Measurements from ENCODE around the gene PLPPR5. TPM values are rescaled to one million over a fixed set of nuclear protein-coding genes. Genes with fewer than 3 reads are reported as not detected.

Gene PLPPR5
- polyA plus RNA-seq, 1 experiment: not detected

DNA sequence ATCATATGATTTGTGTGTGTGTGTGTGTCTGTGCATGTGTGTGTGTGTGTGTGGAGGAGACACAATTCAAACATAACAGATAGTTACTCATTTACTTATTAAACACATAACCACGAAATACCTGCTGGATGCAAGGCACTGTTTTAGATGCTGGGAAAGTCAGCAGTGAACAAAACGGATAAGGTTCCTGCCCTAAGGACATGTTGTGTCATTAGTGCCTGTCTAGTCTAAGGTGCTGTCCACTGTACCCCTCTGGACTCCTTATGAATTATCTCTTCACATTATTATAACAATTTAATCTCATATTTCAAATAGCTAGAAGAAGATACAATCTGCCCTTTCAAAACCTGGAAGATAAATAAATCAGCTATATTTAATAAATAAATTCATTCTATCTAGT is 162.4 kb downstream of the PLPPR5 start:
- H3K27me3 ChIP-seq (ENCODE audit: control insufficient read depth, insufficient read depth, low read length): no peaks in the 10 kb centered on the region
- DNase-seq (ENCODE audit: low read depth): no peak
- TF ChIP-seq, protein P1, sequence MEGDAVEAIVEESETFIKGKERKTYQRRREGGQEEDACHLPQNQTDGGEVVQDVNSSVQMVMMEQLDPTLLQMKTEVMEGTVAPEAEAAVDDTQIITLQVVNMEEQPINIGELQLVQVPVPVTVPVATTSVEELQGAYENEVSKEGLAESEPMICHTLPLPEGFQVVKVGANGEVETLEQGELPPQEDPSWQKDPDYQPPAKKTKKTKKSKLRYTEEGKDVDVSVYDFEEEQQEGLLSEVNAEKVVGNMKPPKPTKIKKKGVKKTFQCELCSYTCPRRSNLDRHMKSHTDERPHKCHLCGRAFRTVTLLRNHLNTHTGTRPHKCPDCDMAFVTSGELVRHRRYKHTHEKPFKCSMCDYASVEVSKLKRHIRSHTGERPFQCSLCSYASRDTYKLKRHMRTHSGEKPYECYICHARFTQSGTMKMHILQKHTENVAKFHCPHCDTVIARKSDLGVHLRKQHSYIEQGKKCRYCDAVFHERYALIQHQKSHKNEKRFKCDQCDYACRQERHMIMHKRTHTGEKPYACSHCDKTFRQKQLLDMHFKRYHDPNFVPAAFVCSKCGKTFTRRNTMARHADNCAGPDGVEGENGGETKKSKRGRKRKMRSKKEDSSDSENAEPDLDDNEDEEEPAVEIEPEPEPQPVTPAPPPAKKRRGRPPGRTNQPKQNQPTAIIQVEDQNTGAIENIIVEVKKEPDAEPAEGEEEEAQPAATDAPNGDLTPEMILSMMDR (IDR thresholded peaks at IDR 0.05; ENCODE audit: insufficient read depth, low read depth, low read length): no peak
- no peaks in the 10 kb centered on the region for H3K36me3 ChIP-seq (ENCODE audit: control insufficient read depth, insufficient read depth, low read length)
- POLR2A ChIA-PET: no interaction called here
- H3K4me3 ChIP-seq (ENCODE audit: low read depth, low read length): no peak overlapping the region
- CTCF ChIA-PET: no interaction called here

Small RNAs within 50 kb of the gene (small RNA-seq; reads per million reads assigned to genes)
- not detected for gene AL445433.1 (ENCODE audit: insufficient read length, low read depth, low replicate concordance)

Measured in BJ (cell line).